Endodermal cell (in vitro differentiated cells): ENCODE data around the gene C2CD5. TPM values are rescaled to one million over a fixed set of nuclear protein-coding genes. Genes with fewer than 3 reads are reported as not detected.

Source experiments
- DNase-seq: peaks from one replicate; pipeline ENCODE4 v3.0.0-alpha.2; 2017
- H3K27ac ChIP-seq: 2 replicates; pipeline ENCODE4 v1.5.1; 2013; ENCODE audit warnings: mild to moderate bottlenecking, low read depth, low read length, moderate library complexity
- H3K27me3 ChIP-seq: 2 replicates; pipeline ENCODE4 v1.6.1; 2013; ENCODE audit warnings: mild to moderate bottlenecking, low read length, moderate library complexity; ENCODE audit not compliant: insufficient read depth, control insufficient read depth, poor library complexity, severe bottlenecking
- H3K36me3 ChIP-seq: 2 replicates; pipeline ENCODE4 v1.7.0; 2013; ENCODE audit warnings: mild to moderate bottlenecking, low read length, moderate library complexity; ENCODE audit not compliant: control insufficient read depth, insufficient read depth
- H3K4me1 ChIP-seq: one replicate; pipeline ENCODE4 v1.7.0; 2013; ENCODE audit warnings: low read length; ENCODE audit not compliant: control insufficient read depth, insufficient read depth
- H3K4me3 ChIP-seq: 2 replicates; pipeline ENCODE4 v1.5.1; 2013; ENCODE audit warnings: mild to moderate bottlenecking, low read length, moderate library complexity
- H3K9ac ChIP-seq: 2 replicates; pipeline ENCODE4 v1.6.1; 2013; ENCODE audit warnings: mild to moderate bottlenecking, low read length, moderate library complexity; ENCODE audit not compliant: poor library complexity, severe bottlenecking; ENCODE audit errors: extremely low read depth
- H3K9me3 ChIP-seq: 2 replicates; pipeline ENCODE4 v1.6.1; 2013; ENCODE audit warnings: mild to moderate bottlenecking, low read length, moderate library complexity; ENCODE audit not compliant: control insufficient read depth
- H3K27ac Mint-ChIP-seq: 2 replicates; pipeline ENCODE4 v1.8.0; 2020; ENCODE audit warnings: mixed read lengths
- H3K27me3 Mint-ChIP-seq: 2 replicates; pipeline ENCODE4 v1.8.0; 2021; ENCODE audit warnings: mild to moderate bottlenecking, mixed read lengths; ENCODE audit not compliant: insufficient read depth
- H3K36me3 Mint-ChIP-seq: 2 replicates; pipeline ENCODE4 v1.8.0; 2020; ENCODE audit warnings: low read depth, mixed read lengths
- H3K4me1 Mint-ChIP-seq: 2 replicates; pipeline ENCODE4 v1.8.0; 2020; ENCODE audit warnings: mixed read lengths
- H3K4me3 Mint-ChIP-seq: 2 replicates; pipeline ENCODE4 v1.8.0; 2020; ENCODE audit warnings: mild to moderate bottlenecking, moderate library complexity, mixed read lengths
- H3K9me3 Mint-ChIP-seq: 2 replicates; pipeline ENCODE4 v1.8.0; 2020; ENCODE audit warnings: mild to moderate bottlenecking, mixed read lengths
- CTCF ChIP-seq: fragments of 200-600 bp; sonication (generic); conservative IDR thresholded peaks from 2 replicates; pipeline ENCODE4 v1.5.0; 2021; ENCODE audit warnings: antibody characterized with exemption, mild to moderate bottlenecking
- WGBS, 2 experiments: methylation state at CpG; one replicate each; pipeline versions ENCODE4 v1.1.5 to v1.1.7; 2013; ENCODE audit warnings: missing lambda C conversion rate in 2 of 2, mixed read lengths in 1 of 2; ENCODE audit not compliant: insufficient coverage in 1 of 2, insufficient read length in 1 of 2; 5-methylcytosine and 5-hydroxymethylcytosine counted together
- total RNA-seq, 2 donors: library from RNA; stranded (reverse); fragmentation: NEBNext Ultra II Directional in 1 of 2; extraction: Animal tissue kit (Norgen Biotek cat#: 25700) in 1 of 2; gene quantifications; 2 replicates in 1 of 2; 3 replicates in 1 of 2; pipeline ENCODE4 v1.2.1, GENCODE V29; 2021

The C2CD5 gene
- total RNA-seq, 2 donors from 2014 or later = 29.2 to 59.8 TPM

- Histone ChIP-seq H3K9ac (no peak overlapping the region), H3K4me1 (no peaks in the 10 kb centered on the region), H3K4me3 (no peak overlapping the region), H3K27me3 (no peaks in the 10 kb centered on the region), H3K27ac (no peak overlapping the region), H3K9me3 (no peaks in the 10 kb centered on the region), H3K36me3 (no peaks in the 10 kb centered on the region)
- Mint-ChIP-seq H3K27ac (no peak overlapping the region), H3K27me3 (no peaks in the 10 kb centered on the region), H3K4me1 (no peaks in the 10 kb centered on the region), H3K4me3 (no peak overlapping the region), H3K9me3 (no peaks in the 10 kb centered on the region), H3K36me3 (no peaks in the 10 kb centered on the region)
- 90 to 98% methylated on average over 2 of the region's 2 CpGs for WGBS, 2 experiments
- no peak for TF ChIP-seq CTCF
- no peak for DNase-seq
Observed at GRCh38 chr12:22414742-22415141, 129.6 kb downstream of the C2CD5 start.

- TF ChIP-seq CTCF = no peak
- no peaks in the 10 kb centered on the region for H3K27me3 ChIP-seq
- no peaks in the 10 kb centered on the region for H3K4me1 ChIP-seq
- no peak overlapping the region for H3K27ac Mint-ChIP-seq
- H3K27ac ChIP-seq = no peak overlapping the region
- no peak overlapping the region for H3K9ac ChIP-seq
- H3K4me3 Mint-ChIP-seq = no peak overlapping the region
- no peaks in the 10 kb centered on the region for H3K4me1 Mint-ChIP-seq
- H3K36me3 Mint-ChIP-seq = no peaks in the 10 kb centered on the region
- no peak overlapping the region for H3K4me3 ChIP-seq
- no peaks in the 10 kb centered on the region for H3K9me3 Mint-ChIP-seq
- 92% methylated on average over 2 to 3 of the region's 3 CpGs for WGBS, 2 experiments
- no peak for DNase-seq
- H3K27me3 Mint-ChIP-seq = no peaks in the 10 kb centered on the region
- H3K9me3 ChIP-seq = no peaks in the 10 kb centered on the region
- H3K36me3 ChIP-seq = no peaks in the 10 kb centered on the region
Observed at GRCh38 chr12:22413592-22413991, 130.8 kb downstream of the C2CD5 start.

- no peaks in the 10 kb centered on the region for H3K9me3 ChIP-seq
- H3K4me1 ChIP-seq = no peaks in the 10 kb centered on the region
- no peaks in the 10 kb centered on the region for H3K27me3 ChIP-seq
- no peak for DNase-seq
- Mint-ChIP-seq H3K9me3 (no peaks in the 10 kb centered on the region), H3K27me3 (no peaks in the 10 kb centered on the region), H3K27ac (no peak overlapping the region), H3K4me1 (no peaks in the 10 kb centered on the region), H3K4me3 (no peak overlapping the region), H3K36me3 (no peaks in the 10 kb centered on the region)
- H3K9ac ChIP-seq = no peak overlapping the region
- no peak for TF ChIP-seq CTCF
- no peak overlapping the region for H3K4me3 ChIP-seq
- WGBS, 2 experiments = 97% methylated on average over 3 of the region's 3 CpGs; no CpG with 5 or more reads in 1 of the 2 experiments
- no peak overlapping the region for H3K27ac ChIP-seq
- H3K36me3 ChIP-seq = no peaks in the 10 kb centered on the region
Observed at GRCh38 chr12:22412581-22412980, 131.8 kb downstream of the C2CD5 start.
